Activated CD4-positive, alpha-beta T cell treated with anti-CD3 and anti-CD28 coated beads for 1 hour (primary cell): ENCODE measurements around the gene PRR27.

Experiments
- DNase-seq: peaks from one replicate; pipeline ENCODE4 v3.0.0-alpha.2; 2020

The PRR27 gene

GRCh38 chr4:70153937-70154336 is at the start of gene PRR27:
Gene PRR27, plus strand, starts transcription at chr4:70154237. Its CDS starts 139 bp downstream, at chr4:70154376.
- no peak for DNase-seq

GRCh38 chr4:70110917-70111316 is 43.1 kb upstream of the PRR27 start:
- no peak for DNase-seq

- no peak for DNase-seq
Measured at GRCh38 chr4:70113656-70114055, 40.4 kb upstream of the PRR27 start.

GRCh38 chr4:70114096-70114495 is 39.9 kb upstream of the PRR27 start:
- no peak for DNase-seq

- DNase-seq, result no peak
Measured at GRCh38 chr4:70120323-70120722, 33.7 kb upstream of the PRR27 start.

- DNase-seq, result no peak
Measured at GRCh38 chr4:70133473-70133872, 20.6 kb upstream of the PRR27 start.

GRCh38 chr4:70138751-70139150 is 15.3 kb upstream of the PRR27 start:
- no peak for DNase-seq

- DNase-seq, result no peak
Measured at GRCh38 chr4:70151271-70151670, 2.8 kb upstream of the PRR27 start.

GRCh38 chr4:70152088-70152487 is 1.9 kb upstream of the PRR27 start:
- no peak for DNase-seq

GRCh38 chr4:70158576-70158975 is 4.5 kb downstream of the PRR27 start:
- DNase-seq, result no peak

GRCh38 chr4:70177090-70177489 is 23.1 kb downstream of the PRR27 start:
- no peak for DNase-seq

GRCh38 chr4:70178075-70178660 is 24.1 kb downstream of the PRR27 start:
- no peak for DNase-seq

GRCh38 chr4:70179811-70180210 is 25.8 kb downstream of the PRR27 start:
- no peak for DNase-seq

GRCh38 chr4:70181864-70182263 is 27.8 kb downstream of the PRR27 start:
- DNase-seq, result no peak

GRCh38 chr4:70182517-70183167 is 28.6 kb downstream of the PRR27 start:
- no peak for DNase-seq

GRCh38 chr4:70183168-70183939 is 29.3 kb downstream of the PRR27 start:
- DNase-seq, result no peak

- no peak for DNase-seq
Measured at GRCh38 chr4:70183940-70184246, 29.9 kb downstream of the PRR27 start.

GRCh38 chr4:70187216-70187615 is 33.2 kb downstream of the PRR27 start:
- DNase-seq, result no peak

- no peak for DNase-seq
Measured at GRCh38 chr4:70190579-70190978, 36.5 kb downstream of the PRR27 start.

- no peak for DNase-seq
Measured at GRCh38 chr4:70191647-70192046, 37.6 kb downstream of the PRR27 start.

- no peak for DNase-seq
Measured at GRCh38 chr4:70192895-70193294, 38.9 kb downstream of the PRR27 start.

GRCh38 chr4:70195425-70195824 is 41.4 kb downstream of the PRR27 start, which contains the start of gene ODAM:
Gene ODAM, plus strand, starts transcription at chr4:70195725. Its CDS starts 819 bp downstream, at chr4:70196544.
- no peak for DNase-seq

GRCh38 chr4:70196857-70197256 is 42.8 kb downstream of the PRR27 start:
- DNase-seq, result no peak

GRCh38 chr4:70197842-70198241 is 43.8 kb downstream of the PRR27 start:
- DNase-seq, result no peak
